Measurements from ENCODE around the gene SFXN3.

The SFXN3 gene

GRCh38 chr10:101014966-101015581, 16.0 kb upstream of the SFXN3 start:
- H3K4me1 ChIP-seq (ENCODE audit: control insufficient read depth, low read length): peaks cover 31% of the 10 kb centered on the region
- H3K9me2 ChIP-seq (replicated peaks; ENCODE audit: control insufficient read depth, low read length): no peaks in the 10 kb centered on the region
- H3K27ac ChIP-seq (ENCODE audit: low read depth, low read length): no peak overlapping the region
- peaks cover 19% of the 10 kb centered on the region for H3K27me3 ChIP-seq (ENCODE audit: control insufficient read depth, low read length)
- no peaks in the 10 kb centered on the region for H3K36me3 ChIP-seq (ENCODE audit: control insufficient read depth, low read length)
- H3K9me3 ChIP-seq (ENCODE audit: control insufficient read depth, insufficient read depth, low read length): no peaks in the 10 kb centered on the region
- H3K4me2 ChIP-seq (ENCODE audit: low read length): no peak overlapping the region
- H4K20me1 ChIP-seq (ENCODE audit: control insufficient read depth, insufficient read depth, low read depth, low read length): no peaks in the 10 kb centered on the region
- H3K79me2 ChIP-seq (ENCODE audit: control insufficient read depth, low read length): no peaks in the 10 kb centered on the region
- no peak overlapping the region for H3K4me3 ChIP-seq (ENCODE audit: low read length)
- no peaks in the 10 kb centered on the region for H3F3A ChIP-seq (ENCODE audit: control insufficient read depth, insufficient read depth)
- TF ChIP-seq CTCF (IDR thresholded peaks at IDR 0.05; ENCODE audit: low read depth, low read length, poor library complexity, severe bottlenecking): no peak
- TF ChIP-seq EZH2phosphoT487 (IDR thresholded peaks at IDR 0.05; ENCODE audit: borderline replicate concordance, low read length): no peak

- no peak overlapping the region for H3K27ac ChIP-seq (ENCODE audit: low read depth, low read length)
- H4K20me1 ChIP-seq (ENCODE audit: control insufficient read depth, insufficient read depth, low read depth, low read length): no peaks in the 10 kb centered on the region
- no peaks in the 10 kb centered on the region for H3K79me2 ChIP-seq (ENCODE audit: control insufficient read depth, low read length)
- no peak for TF ChIP-seq EZH2phosphoT487 (IDR thresholded peaks at IDR 0.05; ENCODE audit: borderline replicate concordance, low read length)
- TF ChIP-seq CTCF (IDR thresholded peaks at IDR 0.05; ENCODE audit: low read depth, low read length, poor library complexity, severe bottlenecking): no peak
- H3F3A ChIP-seq (ENCODE audit: control insufficient read depth, insufficient read depth): no peaks in the 10 kb centered on the region
- H3K4me3 ChIP-seq (ENCODE audit: low read length): no peak overlapping the region
- peaks cover 31% of the 10 kb centered on the region for H3K4me1 ChIP-seq (ENCODE audit: control insufficient read depth, low read length)
- no peaks in the 10 kb centered on the region for H3K9me2 ChIP-seq (replicated peaks; ENCODE audit: control insufficient read depth, low read length)
- no peak overlapping the region for H3K4me2 ChIP-seq (ENCODE audit: low read length)
- H3K27me3 ChIP-seq (ENCODE audit: control insufficient read depth, low read length): peaks cover 19% of the 10 kb centered on the region
- H3K36me3 ChIP-seq (ENCODE audit: control insufficient read depth, low read length): no peaks in the 10 kb centered on the region
- H3K9me3 ChIP-seq (ENCODE audit: control insufficient read depth, insufficient read depth, low read length): no peaks in the 10 kb centered on the region
Observed at GRCh38 chr10:101015582-101015973, 15.5 kb upstream of the SFXN3 start.

GRCh38 chr10:101016814-101017213, 14.2 kb upstream of the SFXN3 start:
- H3K9me2 ChIP-seq (replicated peaks; ENCODE audit: control insufficient read depth, low read length): no peaks in the 10 kb centered on the region
- H3K36me3 ChIP-seq (ENCODE audit: control insufficient read depth, low read length): no peaks in the 10 kb centered on the region
- TF ChIP-seq CTCF (IDR thresholded peaks at IDR 0.05; ENCODE audit: low read depth, low read length, poor library complexity, severe bottlenecking) (no peak), EZH2phosphoT487 (IDR thresholded peaks at IDR 0.05; ENCODE audit: borderline replicate concordance, low read length) (no peak)
- no peaks in the 10 kb centered on the region for H3K79me2 ChIP-seq (ENCODE audit: control insufficient read depth, low read length)
- H3K9me3 ChIP-seq (ENCODE audit: control insufficient read depth, insufficient read depth, low read length): no peaks in the 10 kb centered on the region
- peaks cover 19% of the 10 kb centered on the region for H3K27me3 ChIP-seq (ENCODE audit: control insufficient read depth, low read length)
- H3K4me1 ChIP-seq (ENCODE audit: control insufficient read depth, low read length): peaks cover 31% of the 10 kb centered on the region
- H3K27ac ChIP-seq (ENCODE audit: low read depth, low read length): no peak overlapping the region
- no peaks in the 10 kb centered on the region for H4K20me1 ChIP-seq (ENCODE audit: control insufficient read depth, insufficient read depth, low read depth, low read length)
- no peak overlapping the region for H3K4me3 ChIP-seq (ENCODE audit: low read length)
- H3F3A ChIP-seq (ENCODE audit: control insufficient read depth, insufficient read depth): no peaks in the 10 kb centered on the region
- H3K4me2 ChIP-seq (ENCODE audit: low read length): no peak overlapping the region

Data from DOHH2 (cell line).